Measurements from ENCODE around the gene KDM5C.

Gene KDM5C

GRCh38 chrX:53257166-53257565 is 32.2 kb upstream of the KDM5C start:
- intact Hi-C loops (cut with micrococcal nuclease) = no loop called here
- H3K36me3 Mint-ChIP-seq (ENCODE audit: low read depth) = peaks cover 46% of the 10 kb centered on the region
- H3K27ac Mint-ChIP-seq = no peak overlapping the region
- H3K27me3 Mint-ChIP-seq = peaks cover 7% of the 10 kb centered on the region
- no peak overlapping the region for H3K4me3 Mint-ChIP-seq
- no peaks in the 10 kb centered on the region for H3K9me3 Mint-ChIP-seq
- peaks cover 20% of the 10 kb centered on the region for H3K4me1 Mint-ChIP-seq (ENCODE audit: low read depth)

- H3K27ac Mint-ChIP-seq = no peak overlapping the region
- H3K4me1 Mint-ChIP-seq (ENCODE audit: low read depth) = peaks cover 14% of the 10 kb centered on the region
- intact Hi-C loops (cut with micrococcal nuclease) = no loop called here
- H3K36me3 Mint-ChIP-seq (ENCODE audit: low read depth) = peaks cover 49% of the 10 kb centered on the region
- H3K27me3 Mint-ChIP-seq = peaks cover 4% of the 10 kb centered on the region
- H3K4me3 Mint-ChIP-seq = no peak overlapping the region
- H3K9me3 Mint-ChIP-seq = no peaks in the 10 kb centered on the region
Observed at GRCh38 chrX:53256446-53257041, 31.5 kb upstream of the KDM5C start.

GRCh38 chrX:53255738-53256191 is 30.8 kb upstream of the KDM5C start:
- H3K27ac Mint-ChIP-seq = no peak overlapping the region
- H3K27me3 Mint-ChIP-seq = peaks cover 4% of the 10 kb centered on the region
- peaks cover 56% of the 10 kb centered on the region for H3K36me3 Mint-ChIP-seq (ENCODE audit: low read depth)
- no peak overlapping the region for H3K4me3 Mint-ChIP-seq
- H3K9me3 Mint-ChIP-seq = no peaks in the 10 kb centered on the region
- intact Hi-C loops (cut with micrococcal nuclease) = no loop called here
- H3K4me1 Mint-ChIP-seq (ENCODE audit: low read depth) = peaks cover 10% of the 10 kb centered on the region

- intact Hi-C loops (cut with micrococcal nuclease) = no loop called here
- Mint-ChIP-seq H3K4me1 (ENCODE audit: low read depth) (peaks cover under 1% of the 10 kb centered on the region), H3K9me3 (no peaks in the 10 kb centered on the region), H3K27me3 (peaks cover 2% of the 10 kb centered on the region), H3K4me3 (no peak overlapping the region), H3K36me3 (ENCODE audit: low read depth) (peaks cover 66% of the 10 kb centered on the region), H3K27ac (no peak overlapping the region)
Observed at GRCh38 chrX:53254570-53255461, 29.8 kb upstream of the KDM5C start.

GRCh38 chrX:53253293-53254020 is 28.4 kb upstream of the KDM5C start:
- Mint-ChIP-seq H3K27ac (no peak overlapping the region), H3K9me3 (no peaks in the 10 kb centered on the region)

GRCh38 chrX:53251307-53251706 is 26.3 kb upstream of the KDM5C start:
- Mint-ChIP-seq H3K36me3 (ENCODE audit: low read depth) (peaks cover 85% of the 10 kb centered on the region), H3K27ac (no peak overlapping the region), H3K4me1 (ENCODE audit: low read depth) (no peaks in the 10 kb centered on the region), H3K9me3 (no peaks in the 10 kb centered on the region), H3K4me3 (no peak overlapping the region), H3K27me3 (no peaks in the 10 kb centered on the region)
- intact Hi-C loops (cut with micrococcal nuclease) = no loop called here

More at GRCh38 chrX:53253293-53254020, 28.4 kb upstream of the KDM5C start:
- H3K4me1 Mint-ChIP-seq (ENCODE audit: low read depth) = no peaks in the 10 kb centered on the region
- no peak overlapping the region for H3K4me3 Mint-ChIP-seq
- intact Hi-C loops (cut with micrococcal nuclease) = no loop called here
- H3K27me3 Mint-ChIP-seq = peaks cover 2% of the 10 kb centered on the region
- H3K36me3 Mint-ChIP-seq (ENCODE audit: low read depth) = peaks cover 74% of the 10 kb centered on the region

- Mint-ChIP-seq H3K9me3 (no peaks in the 10 kb centered on the region), H3K27me3 (no peaks in the 10 kb centered on the region), H3K36me3 (ENCODE audit: low read depth) (peaks cover 89% of the 10 kb centered on the region), H3K4me1 (ENCODE audit: low read depth) (no peaks in the 10 kb centered on the region), H3K4me3 (no peak overlapping the region), H3K27ac (no peak overlapping the region)
- intact Hi-C loops (cut with micrococcal nuclease) = no loop called here
Observed at GRCh38 chrX:53250556-53250955, 25.5 kb upstream of the KDM5C start.

- intact Hi-C loops (cut with micrococcal nuclease) = no loop called here
- Mint-ChIP-seq H3K36me3 (ENCODE audit: low read depth) (peaks cover 79% of the 10 kb centered on the region), H3K27me3 (no peaks in the 10 kb centered on the region), H3K4me1 (ENCODE audit: low read depth) (no peaks in the 10 kb centered on the region), H3K9me3 (no peaks in the 10 kb centered on the region), H3K4me3 (no peak overlapping the region), H3K27ac (no peak overlapping the region)
Observed at GRCh38 chrX:53249408-53250042, 24.5 kb upstream of the KDM5C start.

- intact Hi-C loops (cut with micrococcal nuclease) = no loop called here
- H3K9me3 Mint-ChIP-seq = no peaks in the 10 kb centered on the region
- H3K27ac Mint-ChIP-seq = no peak overlapping the region
- H3K4me1 Mint-ChIP-seq (ENCODE audit: low read depth) = no peaks in the 10 kb centered on the region
- no peaks in the 10 kb centered on the region for H3K27me3 Mint-ChIP-seq
- peaks cover 69% of the 10 kb centered on the region for H3K36me3 Mint-ChIP-seq (ENCODE audit: low read depth)
- no peak overlapping the region for H3K4me3 Mint-ChIP-seq
Observed at GRCh38 chrX:53247928-53248327, 22.9 kb upstream of the KDM5C start.

GRCh38 chrX:53246231-53246630 is 21.2 kb upstream of the KDM5C start:
- intact Hi-C loops (cut with micrococcal nuclease) = no loop called here
- no peaks in the 10 kb centered on the region for H3K27me3 Mint-ChIP-seq
- H3K4me3 Mint-ChIP-seq = no peak overlapping the region
- peaks cover 71% of the 10 kb centered on the region for H3K36me3 Mint-ChIP-seq (ENCODE audit: low read depth)
- no peaks in the 10 kb centered on the region for H3K9me3 Mint-ChIP-seq
- H3K27ac Mint-ChIP-seq = no peak overlapping the region
- no peaks in the 10 kb centered on the region for H3K4me1 Mint-ChIP-seq (ENCODE audit: low read depth)

- Mint-ChIP-seq H3K27me3 (no peaks in the 10 kb centered on the region), H3K9me3 (no peaks in the 10 kb centered on the region), H3K4me3 (no peak overlapping the region), H3K4me1 (ENCODE audit: low read depth) (no peaks in the 10 kb centered on the region), H3K36me3 (ENCODE audit: low read depth) (peaks cover 71% of the 10 kb centered on the region), H3K27ac (no peak overlapping the region)
- intact Hi-C loops (cut with micrococcal nuclease) = no loop called here
Observed at GRCh38 chrX:53244610-53245009, 19.6 kb upstream of the KDM5C start.

GRCh38 chrX:53242310-53242709 is 17.3 kb upstream of the KDM5C start:
- intact Hi-C loops (cut with micrococcal nuclease) = no loop called here
- H3K27me3 Mint-ChIP-seq = no peaks in the 10 kb centered on the region
- H3K4me1 Mint-ChIP-seq (ENCODE audit: low read depth) = no peaks in the 10 kb centered on the region
- H3K4me3 Mint-ChIP-seq = no peak overlapping the region
- no peaks in the 10 kb centered on the region for H3K9me3 Mint-ChIP-seq
- H3K36me3 Mint-ChIP-seq (ENCODE audit: low read depth) = peaks cover 73% of the 10 kb centered on the region
- H3K27ac Mint-ChIP-seq = no peak overlapping the region

GRCh38 chrX:53241558-53241957 is 16.6 kb upstream of the KDM5C start:
- intact Hi-C loops (cut with micrococcal nuclease) = no loop called here
- Mint-ChIP-seq H3K36me3 (ENCODE audit: low read depth) (peaks cover 73% of the 10 kb centered on the region), H3K9me3 (no peaks in the 10 kb centered on the region), H3K4me1 (ENCODE audit: low read depth) (no peaks in the 10 kb centered on the region), H3K27ac (no peak overlapping the region), H3K27me3 (no peaks in the 10 kb centered on the region), H3K4me3 (no peak overlapping the region)

- intact Hi-C loops (cut with micrococcal nuclease) = no loop called here
- no peaks in the 10 kb centered on the region for H3K9me3 Mint-ChIP-seq
- H3K27me3 Mint-ChIP-seq = no peaks in the 10 kb centered on the region
- peaks cover 86% of the 10 kb centered on the region for H3K36me3 Mint-ChIP-seq (ENCODE audit: low read depth)
- no peak overlapping the region for H3K27ac Mint-ChIP-seq
- H3K4me1 Mint-ChIP-seq (ENCODE audit: low read depth) = no peaks in the 10 kb centered on the region
- H3K4me3 Mint-ChIP-seq = no peak overlapping the region
Observed at GRCh38 chrX:53239474-53239873, 14.5 kb upstream of the KDM5C start.

Measured in dendritic cell treated with granulocyte-macrophage colony-stimulating factor and Interleukin-4, amounts not matched to agents 40 ng/mL and 50 ng/mL, for 4 days (primary cell).